SK-N-SH treated with all-trans-retinoic acid at 6 μM for 48 hours (cell line): ENCODE data around the gene PLGRKT.
"Not testable (repeated sequence)": the region's sequence is repeated elsewhere in the genome, so short reads cannot be mapped to it uniquely, and the experiment has no call there.

Source experiments
- OSR1 ChIP-seq: fragments of 250-450 bp; sonication (Bioruptor Pico); IDR thresholded peaks from 2 replicates; pipeline ENCODE4 v1.8.0; 2022; ENCODE audit warnings: moderate library complexity, mild to moderate bottlenecking, inconsistent platforms
- PPARA ChIP-seq: fragments of 250-450 bp; sonication (Bioruptor Pico); IDR thresholded peaks from 2 replicates; pipeline ENCODE4 v1.5.0; 2020; ENCODE audit warnings: mild to moderate bottlenecking, borderline replicate concordance
- RARB ChIP-seq: fragments of 250-450 bp; sonication (Bioruptor Pico); IDR thresholded peaks from 2 replicates; pipeline ENCODE4 v1.8.0; 2021; ENCODE audit warnings: mild to moderate bottlenecking, moderate library complexity
- TOX ChIP-seq: fragments of 250-450 bp; sonication (Bioruptor Pico); IDR thresholded peaks from 2 replicates; pipeline ENCODE4 v1.8.0; 2021; ENCODE audit warnings: mild to moderate bottlenecking, moderate library complexity, borderline replicate concordance
- ZFP30 ChIP-seq: fragments of 450-650 bp; formaldehyde crosslinking; IDR thresholded peaks from 2 replicates; pipeline ENCODE4 v1.5.0; 2022; ENCODE audit warnings: mild to moderate bottlenecking, moderate library complexity

DNA sequence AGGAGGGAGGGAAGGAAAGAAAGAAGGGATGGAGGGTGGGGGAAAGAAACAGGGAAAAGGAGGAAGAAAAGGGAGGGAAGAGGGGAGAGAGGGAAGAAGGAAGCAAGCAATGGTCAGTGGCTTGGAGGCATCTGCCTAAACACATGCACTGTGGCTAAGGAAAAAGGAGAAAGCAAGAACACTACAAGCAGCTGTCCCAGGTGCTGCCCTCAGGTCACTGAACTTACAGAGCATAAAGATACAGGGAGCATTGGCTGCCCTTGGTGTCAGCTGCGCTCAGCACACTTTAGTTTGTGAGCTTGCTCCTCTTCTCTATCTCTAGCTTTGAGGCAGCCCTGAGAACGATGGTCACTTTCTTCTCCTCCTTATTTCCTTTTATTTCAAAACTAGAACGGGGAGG is 40.2 kb downstream of the PLGRKT start:
- TF ChIP-seq PPARA (CRISPR knock-in tag); ZFP30 (CRISPR knock-in tag); RARB (CRISPR knock-in tag); TOX (CRISPR knock-in tag); OSR1: not testable (repeated sequence)
